Adrenal gland (tissue), 12 donors: ENCODE data around the gene GPR78. TPM values are rescaled to one million over a fixed set of nuclear protein-coding genes. Genes with fewer than 3 reads are reported as not detected.

Experiments used
- DNase-seq, 7 donors: peaks; one replicate each; pipeline ENCODE4 v3.0.0-alpha.2; 2019 to 2020
- H3K27ac ChIP-seq, 5 donors: fragments of 200-600 bp; sonication (generic) in 4 of 5; 1 replicate in 3 of 5; 2 replicates in 2 of 5; pipeline versions ENCODE4 v1.5.1 to v1.8.0; 2016 to 2020; ENCODE audit warnings: mild to moderate bottlenecking in 1 of 5
- H3K27me3 ChIP-seq: fragments of 200-600 bp; 2 replicates; pipeline ENCODE4 v1.8.0; 2021
- H3K36me3 ChIP-seq, 2 donors: fragments of 200-600 bp; replicated peaks in 1 of 2; 1 replicate in 1 of 2; 2 replicates in 1 of 2; pipeline versions ENCODE4 v1.5.1 to v1.8.0; 2018 to 2022
- H3K4me1 ChIP-seq, 2 donors: fragments of 200-600 bp; replicated peaks in 1 of 2; 1 replicate in 1 of 2; 2 replicates in 1 of 2; pipeline versions ENCODE4 v1.5.1 to v1.8.0; 2018 to 2021
- H3K4me3 ChIP-seq, 4 donors: fragments of 200-600 bp; sonication (generic) in 3 of 4; one replicate each; pipeline ENCODE4 v1.5.1; 2016 to 2018
- H3K9me3 ChIP-seq, 3 donors: fragments of 200-600 bp; sonication (generic) in 1 of 3; replicated peaks in 1 of 3; 1 replicate in 2 of 3; 2 replicates in 1 of 3; pipeline versions ENCODE4 v1.5.1 to v1.8.0; 2016 to 2021
- POLR2A ChIP-seq, 2 donors: fragments of 450-650 bp; IDR thresholded peaks; one replicate each; pipeline ENCODE4 v1.6.1; 2017; ENCODE audit warnings: antibody characterized with exemption in 2 of 2, mild to moderate bottlenecking in 2 of 2, moderate library complexity in 1 of 2
- WGBS, 4 donors: extraction: QIAGEN DNeasy Blood & Tissue Kit in 2 of 4; methylation state at CpG; one replicate each; pipeline versions ENCODE4 v1.1.5 to v1.1.7; 2013 to 2017; 5-methylcytosine and 5-hydroxymethylcytosine counted together
- intact Hi-C, 2 donors: fragments of 100-400 bp; cut with DNase I; formaldehyde crosslinking; loops; one replicate each; pipeline versions ENCODE4 v1.14.1 to v1.15.0; 2022 to 2023
- polyA plus RNA-seq, 3 donors: library from polyadenylated mRNA; stranded (reverse); fragments of 200-250 nt in 2 of 3; fragments of 350-450 nt in 1 of 3; fragmentation: Illumina TruSeq in 1 of 3; extraction: RNeasy Lipid Tissue Mini Kit (QIAGEN cat#74804) in 1 of 3; gene quantifications; one replicate each; pipeline ENCODE4 v1.2.3, GENCODE V29; 2013 to 2014
- total RNA-seq, 9 donors: library from RNA; depleted of rRNA in 4 of 9; stranded (reverse); fragments of >200 nt in 4 of 9; fragments of 120-200 nt in 1 of 9; fragmentation: NEBNext Ultra II Directional in 1 of 9; extraction: Animal tissue kit (Norgen Biotek cat#: 25700) in 1 of 9; gene quantifications; one replicate each; pipeline versions ENCODE4 v1.1.0 to v1.2.4, GENCODE V29; 2013 to 2023
- TF ChIP-seq, protein P1 (sequence below), 6 experiments: fragments of 450-650 bp in 4 of 6; fragments of 200-600 bp in 2 of 6; sonication (generic) in 1 of 6; IDR thresholded peaks; 1 replicate in 5 of 6; 2 replicates in 1 of 6; pipeline versions ENCODE4 v1.5.1 to v1.8.0; 2016 to 2021; ENCODE audit warnings: antibody characterized with exemption in 6 of 6, mild to moderate bottlenecking in 2 of 6, moderate library complexity in 1 of 6
- donor health status: healthy with polysubstance abuse.
- donor health status: Bipolar disorder and iron deficiency.
- donor health status: DM: yes; HTN: yes; CAD: no.
- donor health status: DM: no; HTN: no; CAD: no.
- donor health status: DM: no; HTN: no; CAD: no.
- donor health status: DM: yes; HTN: yes; CAD: no.

Gene GPR78
- total and polyA plus RNA-seq, 12 donors = 0.03 to 0.08 (median 0.07) TPM; not detected in 8

DNA sequence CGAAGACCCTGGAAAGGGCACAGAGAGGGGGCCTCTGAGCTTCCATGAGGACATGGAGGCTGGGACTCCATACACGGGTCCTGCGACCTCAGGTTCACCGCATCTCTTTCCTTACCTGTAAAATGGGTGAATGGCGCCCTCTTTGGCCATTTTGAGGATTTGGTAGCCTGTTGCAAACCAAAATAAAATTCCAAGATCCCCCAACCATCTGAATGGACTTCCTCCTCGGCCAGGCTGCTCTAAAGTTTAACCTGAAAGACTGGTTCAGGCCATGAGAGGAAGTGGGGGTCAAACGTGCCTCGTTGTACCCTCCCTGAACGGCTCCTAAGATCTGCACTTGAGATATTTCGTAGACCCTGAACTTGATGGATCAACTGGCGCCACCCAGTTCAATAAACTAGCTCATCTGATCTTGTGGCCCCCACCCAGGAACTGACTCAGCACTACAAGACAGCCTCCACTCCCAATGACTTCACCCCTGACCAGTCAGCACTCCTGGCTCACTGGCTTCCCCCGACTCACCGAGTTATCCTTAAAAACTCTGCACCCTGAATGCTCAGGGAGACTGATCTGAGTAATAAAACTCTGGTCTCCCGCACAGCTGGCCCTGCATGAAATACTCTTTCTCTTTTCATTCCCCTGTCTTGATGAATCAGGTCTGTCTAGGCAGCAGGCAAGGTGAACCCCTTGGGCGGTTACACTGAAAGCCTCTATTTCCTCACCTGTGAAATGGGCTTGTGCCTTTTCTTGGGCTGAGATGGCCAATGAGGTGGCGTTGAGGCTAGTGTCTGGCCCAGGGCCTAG, 32.9 kb upstream of the GPR78 start:
- Histone ChIP-seq H3K4me3 (no peak overlapping the region), H3K27me3 (no peaks in the 10 kb centered on the region), H3K27ac (no peak overlapping the region), H3K4me1 (no peaks in the 10 kb centered on the region), H3K9me3 (no peaks in the 10 kb centered on the region), H3K36me3 (no peaks in the 10 kb centered on the region)
- DNase-seq = peak in 3 of 7 donors; percentile 33 to 49 (median 35)
- intact Hi-C loops = no loop called here
- WGBS, 4 donors = 64 to 74% (median 67%) methylated on average over 13 to 16 of the region's 16 CpGs
- no peak for TF ChIP-seq POLR2A (IDR thresholded peaks at IDR 0.05)
- TF ChIP-seq, protein P1, sequence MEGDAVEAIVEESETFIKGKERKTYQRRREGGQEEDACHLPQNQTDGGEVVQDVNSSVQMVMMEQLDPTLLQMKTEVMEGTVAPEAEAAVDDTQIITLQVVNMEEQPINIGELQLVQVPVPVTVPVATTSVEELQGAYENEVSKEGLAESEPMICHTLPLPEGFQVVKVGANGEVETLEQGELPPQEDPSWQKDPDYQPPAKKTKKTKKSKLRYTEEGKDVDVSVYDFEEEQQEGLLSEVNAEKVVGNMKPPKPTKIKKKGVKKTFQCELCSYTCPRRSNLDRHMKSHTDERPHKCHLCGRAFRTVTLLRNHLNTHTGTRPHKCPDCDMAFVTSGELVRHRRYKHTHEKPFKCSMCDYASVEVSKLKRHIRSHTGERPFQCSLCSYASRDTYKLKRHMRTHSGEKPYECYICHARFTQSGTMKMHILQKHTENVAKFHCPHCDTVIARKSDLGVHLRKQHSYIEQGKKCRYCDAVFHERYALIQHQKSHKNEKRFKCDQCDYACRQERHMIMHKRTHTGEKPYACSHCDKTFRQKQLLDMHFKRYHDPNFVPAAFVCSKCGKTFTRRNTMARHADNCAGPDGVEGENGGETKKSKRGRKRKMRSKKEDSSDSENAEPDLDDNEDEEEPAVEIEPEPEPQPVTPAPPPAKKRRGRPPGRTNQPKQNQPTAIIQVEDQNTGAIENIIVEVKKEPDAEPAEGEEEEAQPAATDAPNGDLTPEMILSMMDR (IDR thresholded peaks at IDR 0.05) = peak in 5 of 6 experiments; percentile 29 to 53 (median 47)

DNA sequence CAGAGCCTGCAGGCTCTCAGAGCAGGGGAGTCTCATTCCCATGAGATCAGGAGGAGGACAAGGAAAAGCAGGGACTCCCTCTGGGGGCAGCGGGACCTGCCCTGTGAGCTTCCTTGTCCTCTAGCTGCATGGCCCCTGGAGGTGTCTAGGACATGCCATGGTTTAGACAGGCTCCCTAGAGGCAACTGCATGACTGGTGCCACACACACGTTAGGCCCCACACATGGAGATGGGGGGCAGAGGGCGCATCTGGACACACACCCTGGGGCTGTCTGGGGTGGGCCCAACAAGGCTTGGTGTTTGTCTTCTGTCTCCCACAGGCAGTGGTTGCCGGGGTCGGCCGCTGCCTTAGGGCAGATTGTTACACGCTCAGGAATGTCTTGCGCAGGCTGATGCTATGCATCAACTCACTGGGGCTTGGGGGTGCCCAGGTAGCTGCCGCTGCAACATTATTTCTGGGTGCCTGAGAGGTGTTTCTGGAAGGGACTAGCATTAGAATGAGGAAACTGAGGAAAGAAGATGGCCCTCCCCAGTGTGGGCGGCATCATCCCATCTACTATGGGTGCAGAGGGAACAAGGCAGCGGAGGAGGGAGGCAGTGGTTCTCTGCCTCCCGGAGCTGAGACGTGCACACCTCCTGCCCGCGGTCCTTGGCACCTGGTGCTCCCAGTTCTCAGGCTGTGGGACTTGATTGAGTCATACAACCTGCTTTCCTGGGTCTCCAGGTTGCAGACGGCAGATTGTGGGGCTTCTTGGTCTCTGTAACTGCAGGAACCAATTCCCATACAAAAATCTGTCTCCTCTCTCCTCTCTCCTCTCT, 32.1 kb upstream of the GPR78 start:
- no peaks in the 10 kb centered on the region for H3K36me3 ChIP-seq
- no peak overlapping the region for H3K27ac ChIP-seq
- WGBS, 4 donors = 75 to 91% (median 84%) methylated on average over 11 to 16 of the region's 16 CpGs
- intact Hi-C loops = no loop called here
- H3K9me3 ChIP-seq = no peaks in the 10 kb centered on the region
- no peaks in the 10 kb centered on the region for H3K27me3 ChIP-seq
- no peak overlapping the region for H3K4me3 ChIP-seq
- no peaks in the 10 kb centered on the region for H3K4me1 ChIP-seq
- DNase-seq = no peak
- TF ChIP-seq, protein P1 (IDR thresholded peaks at IDR 0.05) = no peak
- TF ChIP-seq POLR2A (IDR thresholded peaks at IDR 0.05) = no peak

DNA sequence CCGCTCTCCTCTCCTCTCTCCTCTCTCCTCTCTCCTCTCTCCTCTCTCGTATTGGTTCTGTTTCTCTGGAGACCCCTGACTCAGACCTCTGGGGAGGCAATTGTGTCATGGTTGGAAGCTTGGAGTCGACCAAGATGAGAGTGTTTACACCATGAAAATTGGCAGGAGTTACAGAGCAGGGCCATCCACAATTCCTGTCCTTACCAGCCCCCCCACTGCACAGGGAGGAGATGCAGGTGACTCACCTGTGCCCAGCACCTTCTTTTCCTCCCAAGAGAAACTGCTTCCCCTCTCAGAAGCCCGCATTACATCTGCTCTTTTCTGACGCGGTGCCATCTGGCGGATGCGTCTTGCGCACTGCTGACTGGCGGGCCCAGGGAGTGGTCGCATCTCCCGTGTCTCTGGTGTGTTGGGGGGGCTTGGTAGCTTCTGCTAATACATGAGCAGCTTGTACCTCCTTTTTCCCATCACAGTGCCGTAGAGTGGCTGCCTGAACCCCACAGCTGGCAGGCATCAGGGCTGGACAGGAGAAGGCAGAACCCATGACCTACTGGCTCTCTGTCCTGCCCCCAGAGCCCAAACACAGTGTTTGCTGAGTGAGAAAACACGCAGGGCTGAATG, 31.4 kb upstream of the GPR78 start:
- Histone ChIP-seq H3K9me3 (no peaks in the 10 kb centered on the region), H3K27me3 (no peaks in the 10 kb centered on the region), H3K4me1 (no peaks in the 10 kb centered on the region), H3K36me3 (no peaks in the 10 kb centered on the region), H3K4me3 (no peak overlapping the region), H3K27ac (no peak overlapping the region)
- TF ChIP-seq, protein P1 (IDR thresholded peaks at IDR 0.05) = no peak
- TF ChIP-seq POLR2A (IDR thresholded peaks at IDR 0.05) = no peak
- intact Hi-C loops = no loop called here
- WGBS, 4 donors = 83 to 86% (median 86%) methylated on average over 13 to 14 of the region's 14 CpGs
- DNase-seq = peak in 1 of 7 donors; percentile 7

DNA sequence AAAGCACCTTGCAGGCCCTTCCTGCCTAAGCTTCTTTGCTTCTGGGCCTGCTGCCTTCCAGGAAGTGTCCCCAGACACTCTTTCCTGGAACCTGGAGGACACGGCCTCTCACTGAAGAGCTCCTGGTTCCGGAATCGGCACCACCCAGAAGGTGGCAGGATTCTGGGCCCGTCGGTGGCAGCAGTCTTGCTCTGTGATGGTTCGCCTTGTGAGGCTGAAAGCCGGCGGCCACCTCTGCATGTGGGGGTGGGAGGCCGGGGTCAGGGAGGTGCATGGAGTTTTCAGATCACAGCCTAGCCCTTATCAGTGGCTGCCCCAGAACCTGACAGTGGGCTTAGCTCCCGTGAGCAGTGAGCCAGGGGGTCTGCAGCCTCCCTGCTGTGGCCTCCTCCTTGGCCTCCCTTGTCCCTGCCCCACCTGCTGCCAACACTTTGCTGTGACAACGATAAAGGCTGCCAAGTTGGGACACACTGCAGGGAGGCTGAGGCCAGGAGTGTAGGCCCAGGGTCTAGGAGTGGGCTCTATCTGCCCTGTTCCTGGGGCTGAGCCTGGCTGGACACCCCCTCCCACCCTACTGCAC, 30.8 kb upstream of the GPR78 start:
- Histone ChIP-seq H3K27me3 (no peaks in the 10 kb centered on the region), H3K9me3 (no peaks in the 10 kb centered on the region), H3K4me1 (no peaks in the 10 kb centered on the region), H3K4me3 (no peak overlapping the region), H3K36me3 (no peaks in the 10 kb centered on the region), H3K27ac (no peak overlapping the region)
- peak in 1 of 7 donors; percentile 7 for DNase-seq
- TF ChIP-seq, protein P1 (IDR thresholded peaks at IDR 0.05) = no peak
- no peak for TF ChIP-seq POLR2A (IDR thresholded peaks at IDR 0.05)
- intact Hi-C loops = no loop called here
- 78 to 91% (median 80%) methylated on average over 4 to 11 of the region's 11 CpGs for WGBS, 4 donors
